NCI-H1930 (cell line): ENCODE data around the gene USP10.

Experiments
- DNase-seq, 2 experiments: peaks; one replicate each; lab custom pipeline; 2025; lab: John Stamatoyannopoulos, UW

Gene USP10

GRCh38 chr16:84699147-84699711 lies 571 bp upstream of the USP10 start:
- DNase-seq, result no peak

DNA sequence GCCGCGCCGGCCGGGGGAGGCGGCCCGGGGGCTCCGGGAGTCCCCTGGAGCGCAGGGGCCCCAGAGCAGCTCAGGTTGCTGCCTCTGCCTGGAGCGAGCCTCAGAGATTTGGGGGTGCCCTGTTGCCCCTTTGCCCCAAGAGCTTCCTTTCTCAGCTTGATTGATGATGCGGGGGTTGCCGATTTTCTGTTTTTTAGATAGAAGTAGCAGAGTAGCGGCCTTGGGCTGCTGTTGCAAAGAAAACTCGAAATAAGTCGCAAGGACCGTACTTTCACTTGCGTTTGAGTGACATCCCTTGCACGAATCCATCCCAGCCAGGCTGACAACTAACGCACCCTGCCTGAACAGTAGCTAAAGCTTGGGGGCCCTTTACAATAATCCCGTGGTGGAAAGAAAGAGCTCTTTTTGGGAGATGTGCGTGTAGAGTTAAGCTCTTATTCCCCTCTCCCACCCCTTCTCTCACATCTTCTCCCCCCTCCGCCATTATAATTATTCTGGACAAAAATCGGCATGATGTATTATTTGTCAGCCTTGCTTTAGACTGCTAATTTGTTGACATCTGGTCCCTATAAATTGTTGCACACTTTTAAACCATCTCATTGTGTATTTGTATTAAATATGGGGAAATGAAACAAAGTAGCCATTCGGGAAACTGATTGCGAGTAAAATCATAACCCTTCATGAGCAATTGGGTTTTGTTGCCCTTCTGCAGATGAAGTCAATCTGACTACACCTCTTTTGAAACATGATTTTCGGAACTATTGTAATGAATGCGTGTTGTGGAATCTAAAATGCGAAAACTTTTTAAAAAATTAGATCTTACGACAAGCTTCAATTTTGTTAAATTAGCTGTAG lies 873 bp downstream of the USP10 start:
- no peak for DNase-seq

GRCh38 chr16:84703681-84704080 lies 3.9 kb downstream of the USP10 start:
- DNase-seq, result no peak

DNA sequence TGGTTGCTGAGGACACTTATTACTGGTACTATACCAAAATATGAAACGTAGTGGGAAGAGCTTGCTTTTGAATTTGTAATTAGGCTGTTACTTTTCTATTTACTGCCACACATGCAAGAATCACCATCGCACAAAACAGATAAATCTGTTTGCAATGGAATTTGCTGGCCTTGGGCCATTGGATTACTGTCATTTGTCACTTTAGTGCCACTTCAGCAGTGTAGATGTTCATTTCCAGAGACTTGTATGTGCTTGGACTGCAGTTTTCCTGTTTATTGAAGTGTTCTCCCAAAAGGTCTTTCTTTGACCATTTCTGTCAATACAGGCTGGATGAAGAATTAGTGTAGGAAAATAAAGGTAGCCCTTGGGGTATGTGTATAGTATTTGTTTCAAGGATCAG lies 4.5 kb downstream of the USP10 start:
- DNase-seq, result no peak

DNA sequence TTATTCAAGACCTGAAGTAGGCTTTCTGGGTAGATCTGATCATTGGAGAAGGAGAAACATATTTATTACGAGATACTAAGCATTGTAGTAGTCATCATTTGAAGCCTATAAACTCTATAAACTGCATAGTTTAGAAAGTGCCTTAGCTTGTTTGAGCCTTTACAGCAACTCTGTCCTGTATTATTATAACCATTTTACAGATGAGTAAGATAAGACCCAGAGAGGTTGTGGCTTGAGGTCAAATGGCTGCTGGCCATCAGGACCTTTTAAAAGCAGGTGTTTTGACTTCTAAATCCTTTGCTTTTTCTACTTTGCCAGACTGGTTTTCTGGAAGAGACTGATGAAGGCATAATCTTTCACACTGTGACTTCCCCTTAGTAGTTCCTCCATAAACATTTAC lies 7.1 kb downstream of the USP10 start:
- DNase-seq, result no peak

GRCh38 chr16:84709609-84710008 lies 9.8 kb downstream of the USP10 start:
- no peak for DNase-seq

DNA sequence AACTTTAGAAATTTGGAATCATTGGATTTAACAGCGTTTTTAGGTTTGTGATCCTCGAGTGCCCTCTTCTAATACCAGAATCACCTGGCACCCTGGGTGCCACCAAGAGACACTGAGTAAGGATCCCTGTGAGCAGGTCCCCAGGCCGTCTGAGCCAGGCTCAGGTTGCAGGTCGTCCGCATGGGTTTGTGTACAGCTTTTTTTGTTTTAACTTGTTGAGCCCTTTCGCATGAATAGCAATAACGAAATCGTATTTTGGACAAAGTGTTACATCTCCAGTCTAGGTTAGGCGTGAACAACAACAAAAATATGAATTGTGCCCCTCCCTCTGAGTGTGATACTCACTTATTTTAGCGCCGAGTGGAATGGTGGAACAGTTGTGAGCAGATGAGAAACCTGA lies 10.9 kb downstream of the USP10 start:
- no peak for DNase-seq

DNA sequence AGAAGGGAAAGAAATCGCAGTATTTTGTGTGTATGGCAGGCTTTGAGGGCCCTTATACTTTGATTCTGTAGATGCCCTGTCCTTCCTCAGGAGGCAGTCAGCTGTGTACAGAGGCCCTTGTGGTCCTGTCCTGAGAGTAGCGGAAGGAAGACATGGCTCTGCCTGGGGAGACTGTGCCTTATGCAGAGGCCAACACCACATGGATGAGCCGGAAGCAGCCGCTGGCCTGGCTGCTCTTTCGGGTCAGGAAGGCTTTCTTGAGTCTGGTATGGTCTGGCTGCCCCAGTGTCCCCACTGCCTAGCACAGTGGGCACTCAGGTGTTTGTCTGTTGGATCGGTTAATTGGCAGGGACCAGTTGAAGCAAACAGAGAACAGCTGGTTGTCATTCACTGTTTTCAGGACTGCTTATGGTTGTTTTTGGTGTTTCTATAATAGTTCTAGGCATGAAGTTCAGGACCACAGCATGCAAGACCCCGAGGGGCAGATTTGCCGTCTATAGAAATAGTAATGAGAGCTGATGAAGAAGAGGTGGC lies 12.4 kb downstream of the USP10 start:
- no peak for DNase-seq

GRCh38 chr16:84712801-84713775 lies 13.3 kb downstream of the USP10 start:
- DNase-seq, result no peak

DNA sequence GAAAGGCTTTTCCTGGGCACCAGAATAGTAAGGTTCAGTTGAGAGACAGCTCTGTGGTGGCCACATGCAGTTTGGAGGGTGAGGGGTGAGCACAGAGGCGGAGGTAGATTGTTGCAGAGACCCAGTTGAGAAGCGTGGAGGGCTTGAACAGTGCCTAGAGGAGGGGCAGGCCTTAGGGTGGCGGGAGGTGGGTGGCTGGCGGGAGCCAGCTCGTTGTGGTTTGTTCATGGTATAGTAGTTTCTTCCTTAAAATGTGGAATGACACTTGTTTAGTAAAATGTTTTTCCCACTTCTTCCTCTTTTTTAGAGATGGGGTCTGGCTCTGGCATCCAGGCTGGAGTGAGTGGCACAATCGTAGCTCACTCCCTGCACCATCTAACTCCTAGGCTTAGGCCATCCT lies 14.2 kb downstream of the USP10 start:
- no peak for DNase-seq

DNA sequence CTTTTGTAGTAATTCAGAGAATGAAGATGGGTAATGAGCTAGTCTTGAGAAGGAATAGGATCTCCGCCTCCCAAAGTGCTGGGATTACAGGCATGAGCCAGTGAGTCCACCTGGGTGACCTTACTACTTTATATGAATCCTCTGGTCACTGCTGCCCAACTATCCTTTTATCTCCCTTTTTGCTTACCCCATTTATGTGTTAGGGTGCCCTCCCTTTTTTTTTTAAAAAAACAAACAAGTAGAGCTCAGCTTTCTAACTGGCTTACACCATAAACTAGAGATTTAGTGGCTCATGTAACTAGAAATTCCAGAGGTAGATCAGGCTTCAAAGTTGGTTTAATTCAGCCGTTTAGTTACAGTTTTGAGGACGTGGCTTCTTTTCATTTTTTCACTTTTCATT lies 15.6 kb downstream of the USP10 start:
- no peak for DNase-seq

DNA sequence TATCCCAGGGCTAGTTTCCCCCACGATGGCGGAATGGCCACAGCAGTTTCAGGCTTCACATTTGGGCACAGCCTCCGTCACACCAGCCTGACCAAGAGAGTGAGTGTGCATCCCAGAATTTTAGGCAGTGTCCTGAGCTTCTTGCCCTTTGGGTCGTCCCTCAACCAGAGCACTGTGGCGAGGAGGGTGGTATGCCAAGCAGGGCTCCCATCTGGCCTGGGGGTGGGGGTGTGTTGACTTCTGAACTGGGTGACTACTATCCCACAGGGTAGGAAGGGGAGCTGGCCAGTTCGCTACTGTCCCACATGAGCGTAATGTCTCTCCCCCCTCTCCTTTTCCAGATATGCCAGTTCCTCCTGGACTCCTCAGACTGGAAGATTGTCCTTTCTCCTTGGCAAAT lies 16.1 kb downstream of the USP10 start:
- no peak for DNase-seq

- DNase-seq, result no peak
Observed at GRCh38 chr16:84716740-84717139, 16.9 kb downstream of the USP10 start.

- no peak for DNase-seq
Observed at GRCh38 chr16:84717484-84717883, 17.7 kb downstream of the USP10 start.

- DNase-seq, result no peak
Observed at GRCh38 chr16:84720177-84720579, 20.4 kb downstream of the USP10 start.

- DNase-seq, result no peak
Observed at GRCh38 chr16:84722068-84722467, 22.3 kb downstream of the USP10 start.

DNA sequence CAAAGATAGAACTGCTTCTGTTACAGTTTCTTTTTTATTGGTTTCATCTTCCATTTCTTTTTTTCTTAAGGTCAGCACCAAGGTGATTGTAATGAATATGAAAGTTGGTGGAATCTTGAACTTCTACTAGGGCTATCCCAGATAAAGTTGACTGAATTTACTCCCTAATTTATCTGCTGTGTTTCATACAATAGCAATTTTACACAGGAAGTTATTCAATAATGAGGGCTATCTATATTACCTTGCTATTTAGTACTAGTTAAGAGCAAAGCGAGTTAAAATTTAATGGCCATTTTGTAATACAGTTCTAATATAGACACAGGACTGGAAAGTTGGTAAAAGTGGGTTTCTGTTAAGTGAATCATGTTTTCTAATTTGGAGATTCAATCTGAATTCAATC lies 24.1 kb downstream of the USP10 start:
- no peak for DNase-seq

DNA sequence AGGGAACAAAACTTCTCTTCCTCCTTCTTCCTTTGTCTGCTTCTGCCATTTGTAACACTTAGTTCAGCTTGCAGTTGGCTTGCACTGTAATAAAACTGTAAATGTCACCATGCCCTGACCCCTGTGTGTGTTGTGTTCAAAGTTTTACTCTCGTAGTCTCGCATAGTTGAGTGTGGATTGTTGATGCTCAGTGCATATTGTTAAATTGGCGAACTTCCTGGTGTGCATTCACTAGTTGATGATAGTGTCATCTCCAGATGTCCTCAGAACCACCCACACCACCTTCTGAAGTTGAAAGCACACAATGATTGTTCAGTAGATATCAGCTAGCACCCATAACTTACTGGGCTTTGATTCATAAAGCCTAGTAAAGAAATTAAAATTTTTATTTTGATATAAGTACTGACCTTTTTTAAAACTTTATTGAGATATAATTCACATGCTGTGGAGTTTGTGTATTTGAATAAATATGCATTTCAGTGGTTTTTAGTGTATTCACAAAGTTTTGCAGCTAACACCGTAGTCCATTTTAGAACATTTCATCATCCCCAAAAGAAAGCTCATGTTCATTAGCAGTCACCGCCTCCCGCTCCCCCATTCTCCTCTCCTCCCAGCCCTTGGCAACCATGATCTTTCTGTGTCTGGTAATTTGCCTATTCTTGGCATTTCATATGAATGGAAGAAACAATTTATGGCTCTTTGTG lies 25.0 kb downstream of the USP10 start:
- no peak for DNase-seq

DNA sequence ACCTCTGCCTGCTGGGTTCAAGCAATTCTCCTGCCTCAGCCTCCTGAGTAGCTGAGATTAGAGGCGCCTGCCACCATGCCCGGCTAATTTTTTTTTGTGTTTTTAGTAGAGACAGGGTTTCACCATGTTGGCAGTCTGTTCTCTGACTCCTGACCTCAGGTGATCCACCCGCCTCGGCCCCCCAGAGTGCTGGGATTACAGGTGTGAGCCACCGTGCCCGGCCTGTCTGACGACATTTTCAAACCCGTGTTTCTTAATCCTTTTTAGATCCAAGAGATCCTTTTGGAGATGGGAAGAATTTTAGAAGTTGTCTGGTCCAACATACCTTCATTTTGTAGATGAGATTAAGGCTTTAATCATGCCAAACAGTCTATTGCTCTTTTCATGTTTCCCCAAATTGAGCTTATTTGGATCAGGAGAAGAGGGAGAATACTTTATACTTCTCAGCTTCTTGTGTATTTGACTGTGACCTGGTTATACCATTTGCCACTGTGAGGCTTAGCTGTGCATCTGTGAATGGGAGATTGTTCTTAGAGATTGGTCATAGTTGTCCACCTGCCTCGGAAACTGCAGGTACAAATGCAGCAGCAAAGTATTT lies 25.8 kb downstream of the USP10 start:
- DNase-seq, result no peak

DNA sequence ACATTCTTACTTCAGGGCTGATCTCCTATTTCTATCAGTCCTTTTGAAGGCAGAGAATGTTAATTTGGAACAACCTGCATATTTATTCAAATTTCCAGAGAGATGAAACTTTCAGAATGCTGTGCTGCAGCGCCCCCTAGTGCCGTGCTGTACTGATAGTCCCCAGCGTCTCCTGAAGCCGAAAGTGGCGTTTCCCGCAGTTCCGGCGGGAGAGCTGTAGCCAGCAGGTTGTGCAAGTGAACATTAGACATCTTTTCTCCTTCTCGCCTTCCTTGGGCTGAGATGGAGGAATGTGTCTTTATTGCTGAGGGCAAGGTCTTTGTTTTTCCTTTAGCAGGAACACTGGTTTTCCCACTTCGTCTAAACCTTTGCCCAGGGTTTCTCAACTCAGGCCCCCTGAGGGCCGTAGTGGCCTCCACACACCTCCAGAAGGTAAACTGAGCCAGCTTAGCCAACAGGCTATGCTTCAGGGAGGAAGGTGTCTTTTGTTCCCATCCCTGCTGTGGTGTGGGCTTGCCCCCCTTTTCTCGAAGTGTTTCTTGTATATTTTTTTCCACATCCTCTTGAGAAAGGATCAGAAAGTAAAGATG lies 26.4 kb downstream of the USP10 start:
- DNase-seq, result peak in 1 of 2 experiments; percentile 32
